Liver (tissue), 9 donors: ENCODE data around the gene RYR1. TPM values are rescaled to one million over a fixed set of nuclear protein-coding genes. Genes with fewer than 3 reads are reported as not detected.
"Not testable (repeated sequence)": the region's sequence is repeated elsewhere in the genome, so short reads cannot be mapped to it uniquely, and the experiment has no call there.

Experiments used
- DNase-seq: peaks from one replicate; pipeline ENCODE4 v3.0.0-alpha.2; 2017; ENCODE audit warnings: low spot score
- H3K27ac ChIP-seq, 2 donors: one replicate each; pipeline ENCODE4 v1.7.0; 2013; ENCODE audit warnings: inconsistent platforms in 2 of 2, low read length in 2 of 2, control low read depth in 1 of 2, low read depth in 1 of 2, mild to moderate bottlenecking in 1 of 2
- H3K27me3 ChIP-seq, 4 donors: one replicate each; pipeline versions ENCODE4 v1.6.1 to v1.7.0; 2013; ENCODE audit warnings: low read length in 3 of 4, inconsistent platforms in 1 of 4, mild to moderate bottlenecking in 1 of 4, moderate library complexity in 1 of 4; ENCODE audit not compliant: control insufficient read depth in 4 of 4, insufficient read depth in 4 of 4
- H3K36me3 ChIP-seq, 4 donors: one replicate each; pipeline versions ENCODE4 v1.6.1 to v1.7.0; 2013; ENCODE audit warnings: low read length in 3 of 4, mild to moderate bottlenecking in 3 of 4, low read depth in 1 of 4, moderate library complexity in 1 of 4; ENCODE audit not compliant: control insufficient read depth in 4 of 4, insufficient read depth in 3 of 4
- H3K4me1 ChIP-seq, 4 donors: one replicate each; pipeline versions ENCODE4 v1.6.1 to v1.7.0; 2013; ENCODE audit warnings: low read length in 3 of 4, mild to moderate bottlenecking in 3 of 4, moderate library complexity in 1 of 4; ENCODE audit not compliant: control insufficient read depth in 4 of 4, insufficient read depth in 4 of 4
- H3K4me3 ChIP-seq, 3 donors: one replicate each; pipeline versions ENCODE4 v1.6.1 to v1.7.0; 2013; ENCODE audit warnings: low read length in 3 of 3, control low read depth in 1 of 3, low read depth in 1 of 3, mild to moderate bottlenecking in 1 of 3
- H3K9ac ChIP-seq, 2 donors: one replicate each; pipeline ENCODE4 v1.7.0; 2013; ENCODE audit warnings: low read length in 2 of 2, mild to moderate bottlenecking in 2 of 2, moderate library complexity in 2 of 2, control low read depth in 1 of 2, low read depth in 1 of 2
- H3K9me3 ChIP-seq, 4 donors: one replicate each; pipeline versions ENCODE4 v1.6.1 to v1.7.0; 2013; ENCODE audit warnings: low read length in 3 of 4; ENCODE audit not compliant: control insufficient read depth in 4 of 4
- EGR1 ChIP-seq, 2 donors: IDR thresholded peaks; 2 replicates each; pipeline ENCODE4 v1.6.1; 2016 to 2018; ENCODE audit warnings: antibody characterized with exemption in 2 of 2, low read depth in 2 of 2
- FOXA1 ChIP-seq: IDR thresholded peaks from 2 replicates; pipeline ENCODE4 v1.6.1; 2016; ENCODE audit warnings: antibody characterized with exemption
- FOXA2 ChIP-seq: IDR thresholded peaks from 2 replicates; pipeline ENCODE4 v1.6.1; 2016; ENCODE audit warnings: antibody characterized with exemption
- GABPA ChIP-seq, 2 donors: IDR thresholded peaks in 1 of 2; conservative IDR thresholded peaks in 1 of 2; 2 replicates each; pipeline ENCODE4 v1.6.1; 2016; ENCODE audit warnings: antibody characterized with exemption in 2 of 2, mild to moderate bottlenecking in 1 of 2, moderate library complexity in 1 of 2
- HNF4G ChIP-seq: IDR thresholded peaks from 2 replicates; pipeline ENCODE4 v1.6.1; 2016; ENCODE audit warnings: antibody characterized with exemption
- JUND ChIP-seq, 2 donors: IDR thresholded peaks; 2 replicates each; pipeline ENCODE4 v1.6.1; 2016; ENCODE audit warnings: antibody characterized with exemption in 2 of 2
- RAD21 ChIP-seq, 2 donors: IDR thresholded peaks; 2 replicates each; pipeline ENCODE4 v1.6.1; 2016; ENCODE audit warnings: antibody characterized with exemption in 2 of 2, mild to moderate bottlenecking in 2 of 2
- RXRA ChIP-seq, 2 donors: IDR thresholded peaks; 2 replicates each; pipeline ENCODE4 v1.6.1; 2017 to 2018; ENCODE audit warnings: antibody characterized with exemption in 2 of 2, mild to moderate bottlenecking in 1 of 2
- SP1 ChIP-seq: IDR thresholded peaks from 2 replicates; pipeline ENCODE4 v1.6.1; 2018; ENCODE audit warnings: antibody characterized with exemption, mild to moderate bottlenecking
- YY1 ChIP-seq: IDR thresholded peaks from 2 replicates; pipeline ENCODE4 v1.6.1; 2016; ENCODE audit warnings: antibody characterized with exemption, mild to moderate bottlenecking
- WGBS: extraction: QIAGEN DNeasy Blood & Tissue Kit; methylation state at CpG from one replicate; pipeline ENCODE4 v1.1.7; 2013; 5-methylcytosine and 5-hydroxymethylcytosine counted together
- polyA plus RNA-seq, 2 donors: library from polyadenylated mRNA; stranded (reverse) in 1 of 2; unstranded in 1 of 2; fragments of 200-250 nt in 1 of 2; fragments of >200 nt in 1 of 2; fragmentation: Nextera tagmentation in 1 of 2; extraction: Ambion mirVana in 1 of 2; gene quantifications; one replicate each; pipeline versions ENCODE4 v1.2.1 to v1.2.3, GENCODE V29; 2013 to 2015
- total RNA-seq, 2 donors: library from RNA; depleted of rRNA; stranded (reverse); fragments of >200 nt; gene quantifications; one replicate each; pipeline ENCODE4 v1.2.3, GENCODE V29; 2014
- TF ChIP-seq, protein P1 (sequence below): fragments of 150-350 bp; IDR thresholded peaks from 2 replicates; pipeline ENCODE4 v1.5.1; 2017; ENCODE audit warnings: improper control_type of control experiment, low read depth, low read length; ENCODE audit not compliant: missing input control
- TF ChIP-seq, protein P2 (sequence below): IDR thresholded peaks from 2 replicates; pipeline ENCODE4 v1.6.1; 2016; ENCODE audit warnings: antibody characterized with exemption
- TF ChIP-seq, protein P3 (sequence below): IDR thresholded peaks from 2 replicates; pipeline ENCODE4 v1.6.1; 2016; ENCODE audit warnings: antibody characterized with exemption
- TF ChIP-seq, protein P4 (sequence below): IDR thresholded peaks from 2 replicates; pipeline ENCODE4 v1.6.1; 2016; ENCODE audit warnings: antibody characterized with exemption, mild to moderate bottlenecking
- donor health status: healthy.
- donor health status: healthy.
- donor health status: healthy.
- donor health status: healthy.
- donor health status: healthy.

The RYR1 gene
- total and polyA plus RNA-seq, 4 donors = 0.01 to 0.70 (median 0.29) TPM

DNA sequence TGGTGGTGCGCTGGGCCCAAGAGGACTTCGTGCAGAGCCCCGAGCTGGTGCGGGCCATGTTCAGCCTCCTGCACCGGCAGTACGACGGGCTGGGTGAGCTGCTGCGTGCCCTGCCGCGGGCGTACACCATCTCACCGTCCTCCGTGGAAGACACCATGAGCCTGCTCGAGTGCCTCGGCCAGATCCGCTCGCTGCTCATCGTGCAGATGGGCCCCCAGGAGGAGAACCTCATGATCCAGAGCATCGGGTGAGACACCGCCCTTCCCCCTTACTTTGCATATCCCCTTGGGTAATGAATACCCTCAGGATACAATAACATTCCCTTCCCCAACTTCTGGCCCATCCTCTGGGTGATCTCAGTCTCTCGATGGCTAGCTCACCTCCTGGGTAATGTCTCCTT, 60.9 kb downstream of the RYR1 start:
- H3K27ac ChIP-seq = no peak overlapping the region

DNA sequence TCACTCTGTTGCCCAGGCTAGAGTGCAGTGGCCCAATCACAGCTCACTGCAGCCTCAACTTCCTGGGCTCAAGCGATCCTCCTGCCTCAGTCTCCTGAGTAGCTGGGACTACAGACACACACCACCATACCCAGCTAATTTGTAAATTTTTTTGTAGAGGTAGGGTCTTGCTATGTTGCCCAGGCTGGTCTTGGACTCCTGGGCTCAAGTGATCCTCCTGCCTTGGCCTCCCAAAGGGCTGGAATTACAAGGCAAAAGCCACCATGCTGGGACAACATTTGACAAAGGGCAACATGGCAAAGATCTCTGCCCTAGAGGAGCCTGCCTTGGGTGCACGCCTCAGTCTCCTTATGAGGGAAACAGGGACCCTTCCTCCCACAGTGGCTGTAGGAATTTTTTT, 61.9 kb downstream of the RYR1 start:
- H3K27me3 ChIP-seq, H3K9me3 ChIP-seq, H3K36me3 ChIP-seq, H3K27ac ChIP-seq, H3K4me3 ChIP-seq, DNase-seq, H3K4me1 ChIP-seq, H3K9ac ChIP-seq: not testable (repeated sequence)
- WGBS = 93% methylated on average over 2 of the region's 2 CpGs

More for the DNA sequence above, 60.9 kb downstream of the RYR1 start:
- Histone ChIP-seq H3K36me3 (no peaks in the 10 kb centered on the region), H3K4me1 (no peaks in the 10 kb centered on the region), H3K9me3 (peaks cover 0 to 7% (median 1%) of the 10 kb centered on the region in 4 donors), H3K9ac (no peak overlapping the region), H3K4me3 (no peak overlapping the region), H3K27me3 (no peaks in the 10 kb centered on the region)
- TF ChIP-seq SP1 (no peak), YY1 (no peak), FOXA2 (no peak), RAD21 (IDR thresholded peaks at IDR 0.05) (no peak), JUND (IDR thresholded peaks at IDR 0.05) (no peak)
- TF ChIP-seq, protein P1, sequence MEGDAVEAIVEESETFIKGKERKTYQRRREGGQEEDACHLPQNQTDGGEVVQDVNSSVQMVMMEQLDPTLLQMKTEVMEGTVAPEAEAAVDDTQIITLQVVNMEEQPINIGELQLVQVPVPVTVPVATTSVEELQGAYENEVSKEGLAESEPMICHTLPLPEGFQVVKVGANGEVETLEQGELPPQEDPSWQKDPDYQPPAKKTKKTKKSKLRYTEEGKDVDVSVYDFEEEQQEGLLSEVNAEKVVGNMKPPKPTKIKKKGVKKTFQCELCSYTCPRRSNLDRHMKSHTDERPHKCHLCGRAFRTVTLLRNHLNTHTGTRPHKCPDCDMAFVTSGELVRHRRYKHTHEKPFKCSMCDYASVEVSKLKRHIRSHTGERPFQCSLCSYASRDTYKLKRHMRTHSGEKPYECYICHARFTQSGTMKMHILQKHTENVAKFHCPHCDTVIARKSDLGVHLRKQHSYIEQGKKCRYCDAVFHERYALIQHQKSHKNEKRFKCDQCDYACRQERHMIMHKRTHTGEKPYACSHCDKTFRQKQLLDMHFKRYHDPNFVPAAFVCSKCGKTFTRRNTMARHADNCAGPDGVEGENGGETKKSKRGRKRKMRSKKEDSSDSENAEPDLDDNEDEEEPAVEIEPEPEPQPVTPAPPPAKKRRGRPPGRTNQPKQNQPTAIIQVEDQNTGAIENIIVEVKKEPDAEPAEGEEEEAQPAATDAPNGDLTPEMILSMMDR = no peak
- TF ChIP-seq, protein P2, sequence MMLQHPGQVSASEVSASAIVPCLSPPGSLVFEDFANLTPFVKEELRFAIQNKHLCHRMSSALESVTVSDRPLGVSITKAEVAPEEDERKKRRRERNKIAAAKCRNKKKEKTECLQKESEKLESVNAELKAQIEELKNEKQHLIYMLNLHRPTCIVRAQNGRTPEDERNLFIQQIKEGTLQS = no peak
- WGBS = 86% methylated on average over 21 of the region's 21 CpGs
- DNase-seq = no peak

DNA sequence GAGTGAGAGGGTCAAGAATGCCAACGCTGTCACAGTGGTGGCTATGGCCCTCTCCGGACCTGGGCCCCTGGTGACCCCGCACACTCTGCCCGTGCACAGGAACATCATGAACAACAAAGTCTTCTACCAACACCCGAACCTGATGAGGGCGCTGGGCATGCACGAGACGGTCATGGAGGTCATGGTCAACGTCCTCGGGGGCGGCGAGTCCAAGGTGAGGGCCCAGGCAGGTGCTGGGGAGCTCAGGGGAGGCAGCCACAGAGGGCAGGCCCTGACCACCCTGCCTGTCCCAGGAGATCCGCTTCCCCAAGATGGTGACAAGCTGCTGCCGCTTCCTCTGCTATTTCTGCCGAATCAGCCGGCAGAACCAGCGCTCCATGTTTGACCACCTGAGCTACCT, 62.6 kb downstream of the RYR1 start:
- WGBS = 86% methylated on average over 17 of the region's 17 CpGs
- Histone ChIP-seq H3K9me3 (peaks cover 0 to 4% (median 0%) of the 10 kb centered on the region in 4 donors), H3K4me1 (no peaks in the 10 kb centered on the region), H3K36me3 (no peaks in the 10 kb centered on the region), H3K9ac (no peak overlapping the region), H3K4me3 (no peak overlapping the region), H3K27ac (no peak overlapping the region), H3K27me3 (no peaks in the 10 kb centered on the region)
- TF ChIP-seq GABPA (IDR thresholded peaks at IDR 0.05 in 1 of 2, conservative IDR thresholded peaks at IDR 0.05 in 1 of 2) (no peak), FOXA2 (no peak), HNF4G (no peak), EGR1 (IDR thresholded peaks at IDR 0.05; ENCODE audit: low read depth in 2 of 2) (no peak), FOXA1 (no peak), RAD21 (IDR thresholded peaks at IDR 0.05) (no peak), RXRA (IDR thresholded peaks at IDR 0.05) (no peak)
- TF ChIP-seq, protein P3, sequence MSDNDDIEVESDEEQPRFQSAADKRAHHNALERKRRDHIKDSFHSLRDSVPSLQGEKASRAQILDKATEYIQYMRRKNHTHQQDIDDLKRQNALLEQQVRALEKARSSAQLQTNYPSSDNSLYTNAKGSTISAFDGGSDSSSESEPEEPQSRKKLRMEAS = no peak
- TF ChIP-seq, protein P4, sequence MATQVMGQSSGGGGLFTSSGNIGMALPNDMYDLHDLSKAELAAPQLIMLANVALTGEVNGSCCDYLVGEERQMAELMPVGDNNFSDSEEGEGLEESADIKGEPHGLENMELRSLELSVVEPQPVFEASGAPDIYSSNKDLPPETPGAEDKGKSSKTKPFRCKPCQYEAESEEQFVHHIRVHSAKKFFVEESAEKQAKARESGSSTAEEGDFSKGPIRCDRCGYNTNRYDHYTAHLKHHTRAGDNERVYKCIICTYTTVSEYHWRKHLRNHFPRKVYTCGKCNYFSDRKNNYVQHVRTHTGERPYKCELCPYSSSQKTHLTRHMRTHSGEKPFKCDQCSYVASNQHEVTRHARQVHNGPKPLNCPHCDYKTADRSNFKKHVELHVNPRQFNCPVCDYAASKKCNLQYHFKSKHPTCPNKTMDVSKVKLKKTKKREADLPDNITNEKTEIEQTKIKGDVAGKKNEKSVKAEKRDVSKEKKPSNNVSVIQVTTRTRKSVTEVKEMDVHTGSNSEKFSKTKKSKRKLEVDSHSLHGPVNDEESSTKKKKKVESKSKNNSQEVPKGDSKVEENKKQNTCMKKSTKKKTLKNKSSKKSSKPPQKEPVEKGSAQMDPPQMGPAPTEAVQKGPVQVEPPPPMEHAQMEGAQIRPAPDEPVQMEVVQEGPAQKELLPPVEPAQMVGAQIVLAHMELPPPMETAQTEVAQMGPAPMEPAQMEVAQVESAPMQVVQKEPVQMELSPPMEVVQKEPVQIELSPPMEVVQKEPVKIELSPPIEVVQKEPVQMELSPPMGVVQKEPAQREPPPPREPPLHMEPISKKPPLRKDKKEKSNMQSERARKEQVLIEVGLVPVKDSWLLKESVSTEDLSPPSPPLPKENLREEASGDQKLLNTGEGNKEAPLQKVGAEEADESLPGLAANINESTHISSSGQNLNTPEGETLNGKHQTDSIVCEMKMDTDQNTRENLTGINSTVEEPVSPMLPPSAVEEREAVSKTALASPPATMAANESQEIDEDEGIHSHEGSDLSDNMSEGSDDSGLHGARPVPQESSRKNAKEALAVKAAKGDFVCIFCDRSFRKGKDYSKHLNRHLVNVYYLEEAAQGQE = no peak
- TF ChIP-seq, protein P1 = no peak
- TF ChIP-seq, protein P2 = no peak
- DNase-seq = no peak
